Right renal cortex interstitium (tissue), 3 donors: ENCODE results near the gene AAGAB. TPM values are rescaled to one million over a fixed set of nuclear protein-coding genes. Genes with fewer than 3 reads are reported as not detected.
"Not testable (repeated sequence)": the region's sequence is repeated elsewhere in the genome, so short reads cannot be mapped to it uniquely, and the experiment has no call there.

Source experiments
- DNase-seq, 3 donors: peaks; one replicate each; pipeline ENCODE4 v3.0.0-alpha.2; 2013; ENCODE audit warnings: low read depth in 3 of 3, low spot score in 2 of 3
- polyA plus RNA-seq, 3 donors: library from polyadenylated mRNA; unstranded; fragments of 120-200 nt; gene quantifications; one replicate each; pipeline ENCODE4 v1.2.1, GENCODE V29; 2013; ENCODE audit not compliant: insufficient read length in 3 of 3

AAGAB gene
- polyA plus RNA-seq = 10 to 100 TPM; 62.8 to 72.1 (median 63.3) TPM

GRCh38 chr15:67254238-67255175 is at the start of gene AAGAB, which contains the start of gene IQCH:
Gene AAGAB, minus strand, starts transcription at chr15:67254661. Its CDS starts 30 bp downstream, at chr15:67254631.
Gene IQCH, plus strand, starts transcription at chr15:67254786. Its CDS starts 111 bp downstream, at chr15:67254897.
- DNase-seq = peak; percentile 86 to 93 (median 87)

- DNase-seq = no peak
Observed at GRCh38 chr15:67303490-67304363, 49.3 kb upstream of the AAGAB start.

- no peak for DNase-seq
Observed at GRCh38 chr15:67300266-67301025, 46.0 kb upstream of the AAGAB start.

GRCh38 chr15:67296684-67297083 is 42.2 kb upstream of the AAGAB start:
- DNase-seq = no peak

GRCh38 chr15:67296188-67296587 is 41.7 kb upstream of the AAGAB start:
- DNase-seq = no peak

GRCh38 chr15:67290319-67290718 is 35.9 kb upstream of the AAGAB start:
- DNase-seq = no peak

GRCh38 chr15:67286400-67286799 is 31.9 kb upstream of the AAGAB start:
- not testable (repeated sequence) for DNase-seq

GRCh38 chr15:67285625-67286024 is 31.2 kb upstream of the AAGAB start:
- not testable (repeated sequence) for DNase-seq

GRCh38 chr15:67281714-67282113 is 27.3 kb upstream of the AAGAB start:
- DNase-seq = no peak

- no peak for DNase-seq
Observed at GRCh38 chr15:67280217-67280616, 25.8 kb upstream of the AAGAB start.

GRCh38 chr15:67276666-67277065 is 22.2 kb upstream of the AAGAB start:
- no peak for DNase-seq

GRCh38 chr15:67274236-67274635 is 19.8 kb upstream of the AAGAB start:
- DNase-seq = no peak

- no peak for DNase-seq
Observed at GRCh38 chr15:67267951-67268941, 13.8 kb upstream of the AAGAB start.

- no peak for DNase-seq
Observed at GRCh38 chr15:67267440-67267839, 13.0 kb upstream of the AAGAB start.

- no peak for DNase-seq
Observed at GRCh38 chr15:67266870-67267269, 12.4 kb upstream of the AAGAB start.

- DNase-seq = no peak
Observed at GRCh38 chr15:67259806-67260205, 5.3 kb upstream of the AAGAB start.

GRCh38 chr15:67259379-67259778 is 4.9 kb upstream of the AAGAB start:
- DNase-seq = no peak

- not testable (repeated sequence) for DNase-seq
Observed at GRCh38 chr15:67258412-67258811, 4.0 kb upstream of the AAGAB start.

- DNase-seq = no peak
Observed at GRCh38 chr15:67256051-67256450, 1.6 kb upstream of the AAGAB start.
